Measurements from ENCODE around the gene DOK4.

DOK4 gene

GRCh38 chr16:57512296-57513001, 26.2 kb upstream of the DOK4 start:
- no peaks in the 10 kb centered on the region for H3K4me1 ChIP-seq (ENCODE audit: control insufficient read depth, insufficient read depth, low read length, poor library complexity, severe bottlenecking)
- no peaks in the 10 kb centered on the region for H3K27me3 ChIP-seq (replicated peaks; ENCODE audit: control insufficient read depth, insufficient read depth, low read length, poor library complexity, severe bottlenecking)
- H3K9me3 ChIP-seq (ENCODE audit: control insufficient read depth, low read length): no peaks in the 10 kb centered on the region
- DNase-seq: no peak
- H3K4me3 ChIP-seq (ENCODE audit: insufficient read depth, low read depth, low read length, poor library complexity, severe bottlenecking): no peak overlapping the region
- H3K36me3 ChIP-seq (ENCODE audit: control insufficient read depth, insufficient read depth, low read length): peaks cover 6% of the 10 kb centered on the region
- no peak overlapping the region for H3K27ac ChIP-seq (ENCODE audit: insufficient read depth, low read length, poor library complexity, severe bottlenecking)

GRCh38 chr16:57510016-57510871, 24.0 kb upstream of the DOK4 start:
- no peaks in the 10 kb centered on the region for H3K36me3 ChIP-seq (ENCODE audit: control insufficient read depth, insufficient read depth, low read length)
- H3K9me3 ChIP-seq (ENCODE audit: control insufficient read depth, low read length): no peaks in the 10 kb centered on the region
- no peaks in the 10 kb centered on the region for H3K27me3 ChIP-seq (replicated peaks; ENCODE audit: control insufficient read depth, insufficient read depth, low read length, poor library complexity, severe bottlenecking)
- no peak for DNase-seq
- H3K4me3 ChIP-seq (ENCODE audit: insufficient read depth, low read depth, low read length, poor library complexity, severe bottlenecking): no peak overlapping the region
- no peaks in the 10 kb centered on the region for H3K4me1 ChIP-seq (ENCODE audit: control insufficient read depth, insufficient read depth, low read length, poor library complexity, severe bottlenecking)
- H3K27ac ChIP-seq (ENCODE audit: insufficient read depth, low read length, poor library complexity, severe bottlenecking): no peak overlapping the region

- DNase-seq: no peak
- no peaks in the 10 kb centered on the region for H3K27me3 ChIP-seq (replicated peaks; ENCODE audit: control insufficient read depth, insufficient read depth, low read length, poor library complexity, severe bottlenecking)
- H3K4me3 ChIP-seq (ENCODE audit: insufficient read depth, low read depth, low read length, poor library complexity, severe bottlenecking): no peak overlapping the region
- no peak overlapping the region for H3K27ac ChIP-seq (ENCODE audit: insufficient read depth, low read length, poor library complexity, severe bottlenecking)
- no peaks in the 10 kb centered on the region for H3K9me3 ChIP-seq (ENCODE audit: control insufficient read depth, low read length)
- H3K4me1 ChIP-seq (ENCODE audit: control insufficient read depth, insufficient read depth, low read length, poor library complexity, severe bottlenecking): no peaks in the 10 kb centered on the region
- no peaks in the 10 kb centered on the region for H3K36me3 ChIP-seq (ENCODE audit: control insufficient read depth, insufficient read depth, low read length)
Observed at GRCh38 chr16:57509231-57509923, 23.1 kb upstream of the DOK4 start.

- H3K27me3 ChIP-seq (replicated peaks; ENCODE audit: control insufficient read depth, insufficient read depth, low read length, poor library complexity, severe bottlenecking): no peaks in the 10 kb centered on the region
Observed at GRCh38 chr16:57508035-57508425, 21.7 kb upstream of the DOK4 start.

GRCh38 chr16:57507136-57508034, 21.1 kb upstream of the DOK4 start:
- Histone ChIP-seq H3K27ac (ENCODE audit: insufficient read depth, low read length, poor library complexity, severe bottlenecking) (no peak overlapping the region), H3K9me3 (ENCODE audit: control insufficient read depth, low read length) (no peaks in the 10 kb centered on the region), H3K27me3 (replicated peaks; ENCODE audit: control insufficient read depth, insufficient read depth, low read length, poor library complexity, severe bottlenecking) (no peaks in the 10 kb centered on the region), H3K36me3 (ENCODE audit: control insufficient read depth, insufficient read depth, low read length) (no peaks in the 10 kb centered on the region), H3K4me3 (ENCODE audit: insufficient read depth, low read depth, low read length, poor library complexity, severe bottlenecking) (no peak overlapping the region), H3K4me1 (ENCODE audit: control insufficient read depth, insufficient read depth, low read length, poor library complexity, severe bottlenecking) (no peaks in the 10 kb centered on the region)
- DNase-seq: no peak

More at GRCh38 chr16:57508035-57508425, 21.7 kb upstream of the DOK4 start:
- H3K27ac ChIP-seq (ENCODE audit: insufficient read depth, low read length, poor library complexity, severe bottlenecking): no peak overlapping the region
- no peak overlapping the region for H3K4me3 ChIP-seq (ENCODE audit: insufficient read depth, low read depth, low read length, poor library complexity, severe bottlenecking)
- H3K36me3 ChIP-seq (ENCODE audit: control insufficient read depth, insufficient read depth, low read length): no peaks in the 10 kb centered on the region
- no peaks in the 10 kb centered on the region for H3K4me1 ChIP-seq (ENCODE audit: control insufficient read depth, insufficient read depth, low read length, poor library complexity, severe bottlenecking)
- no peak for DNase-seq
- no peaks in the 10 kb centered on the region for H3K9me3 ChIP-seq (ENCODE audit: control insufficient read depth, low read length)

GRCh38 chr16:57505169-57505568, 18.9 kb upstream of the DOK4 start:
- no peaks in the 10 kb centered on the region for H3K27me3 ChIP-seq (replicated peaks; ENCODE audit: control insufficient read depth, insufficient read depth, low read length, poor library complexity, severe bottlenecking)
- no peak for DNase-seq
- no peaks in the 10 kb centered on the region for H3K9me3 ChIP-seq (ENCODE audit: control insufficient read depth, low read length)
- H3K4me3 ChIP-seq (ENCODE audit: insufficient read depth, low read depth, low read length, poor library complexity, severe bottlenecking): no peak overlapping the region
- H3K4me1 ChIP-seq (ENCODE audit: control insufficient read depth, insufficient read depth, low read length, poor library complexity, severe bottlenecking): no peaks in the 10 kb centered on the region
- H3K36me3 ChIP-seq (ENCODE audit: control insufficient read depth, insufficient read depth, low read length): no peaks in the 10 kb centered on the region
- no peak overlapping the region for H3K27ac ChIP-seq (ENCODE audit: insufficient read depth, low read length, poor library complexity, severe bottlenecking)

- Histone ChIP-seq H3K9me3 (ENCODE audit: control insufficient read depth, low read length) (no peaks in the 10 kb centered on the region), H3K27me3 (replicated peaks; ENCODE audit: control insufficient read depth, insufficient read depth, low read length, poor library complexity, severe bottlenecking) (no peaks in the 10 kb centered on the region), H3K4me3 (ENCODE audit: insufficient read depth, low read depth, low read length, poor library complexity, severe bottlenecking) (no peak overlapping the region), H3K27ac (ENCODE audit: insufficient read depth, low read length, poor library complexity, severe bottlenecking) (no peak overlapping the region), H3K36me3 (ENCODE audit: control insufficient read depth, insufficient read depth, low read length) (no peaks in the 10 kb centered on the region), H3K4me1 (ENCODE audit: control insufficient read depth, insufficient read depth, low read length, poor library complexity, severe bottlenecking) (no peaks in the 10 kb centered on the region)
- no peak for DNase-seq
Observed at GRCh38 chr16:57504491-57504890, 18.2 kb upstream of the DOK4 start.

- DNase-seq: no peak
- H3K36me3 ChIP-seq (ENCODE audit: control insufficient read depth, insufficient read depth, low read length): no peaks in the 10 kb centered on the region
- no peaks in the 10 kb centered on the region for H3K4me1 ChIP-seq (ENCODE audit: control insufficient read depth, insufficient read depth, low read length, poor library complexity, severe bottlenecking)
- no peak overlapping the region for H3K4me3 ChIP-seq (ENCODE audit: insufficient read depth, low read depth, low read length, poor library complexity, severe bottlenecking)
- H3K9me3 ChIP-seq (ENCODE audit: control insufficient read depth, low read length): no peaks in the 10 kb centered on the region
- no peak overlapping the region for H3K27ac ChIP-seq (ENCODE audit: insufficient read depth, low read length, poor library complexity, severe bottlenecking)
- no peaks in the 10 kb centered on the region for H3K27me3 ChIP-seq (replicated peaks; ENCODE audit: control insufficient read depth, insufficient read depth, low read length, poor library complexity, severe bottlenecking)
Observed at GRCh38 chr16:57504001-57504400, 17.7 kb upstream of the DOK4 start.

- H3K9me3 ChIP-seq (ENCODE audit: control insufficient read depth, low read length): no peaks in the 10 kb centered on the region
- H3K36me3 ChIP-seq (ENCODE audit: control insufficient read depth, insufficient read depth, low read length): no peaks in the 10 kb centered on the region
- H3K27me3 ChIP-seq (replicated peaks; ENCODE audit: control insufficient read depth, insufficient read depth, low read length, poor library complexity, severe bottlenecking): no peaks in the 10 kb centered on the region
- no peak overlapping the region for H3K27ac ChIP-seq (ENCODE audit: insufficient read depth, low read length, poor library complexity, severe bottlenecking)
- no peak overlapping the region for H3K4me3 ChIP-seq (ENCODE audit: insufficient read depth, low read depth, low read length, poor library complexity, severe bottlenecking)
- DNase-seq: no peak
- no peaks in the 10 kb centered on the region for H3K4me1 ChIP-seq (ENCODE audit: control insufficient read depth, insufficient read depth, low read length, poor library complexity, severe bottlenecking)
Observed at GRCh38 chr16:57503366-57503765, 17.1 kb upstream of the DOK4 start.

Measured in effector memory CD4-positive, alpha-beta T cell (primary cell).